NCI-H2107 treated with DMSO at 0.1 percent for 48 hours (cell line): Measurements from ENCODE around the gene GLIS2.
A peak's percentile ranks its signal among the peaks of the same experiment; 100 is the strongest.

Experiments used
- DNase-seq: peaks from one replicate; lab custom pipeline; 2025; ENCODE audit not compliant: unreplicated experiment; lab: John Stamatoyannopoulos, UW

The GLIS2 gene

GRCh38 chr16:4297480-4297879 lies 18.4 kb upstream of the GLIS2 start:
- DNase-seq, result no peak

DNA sequence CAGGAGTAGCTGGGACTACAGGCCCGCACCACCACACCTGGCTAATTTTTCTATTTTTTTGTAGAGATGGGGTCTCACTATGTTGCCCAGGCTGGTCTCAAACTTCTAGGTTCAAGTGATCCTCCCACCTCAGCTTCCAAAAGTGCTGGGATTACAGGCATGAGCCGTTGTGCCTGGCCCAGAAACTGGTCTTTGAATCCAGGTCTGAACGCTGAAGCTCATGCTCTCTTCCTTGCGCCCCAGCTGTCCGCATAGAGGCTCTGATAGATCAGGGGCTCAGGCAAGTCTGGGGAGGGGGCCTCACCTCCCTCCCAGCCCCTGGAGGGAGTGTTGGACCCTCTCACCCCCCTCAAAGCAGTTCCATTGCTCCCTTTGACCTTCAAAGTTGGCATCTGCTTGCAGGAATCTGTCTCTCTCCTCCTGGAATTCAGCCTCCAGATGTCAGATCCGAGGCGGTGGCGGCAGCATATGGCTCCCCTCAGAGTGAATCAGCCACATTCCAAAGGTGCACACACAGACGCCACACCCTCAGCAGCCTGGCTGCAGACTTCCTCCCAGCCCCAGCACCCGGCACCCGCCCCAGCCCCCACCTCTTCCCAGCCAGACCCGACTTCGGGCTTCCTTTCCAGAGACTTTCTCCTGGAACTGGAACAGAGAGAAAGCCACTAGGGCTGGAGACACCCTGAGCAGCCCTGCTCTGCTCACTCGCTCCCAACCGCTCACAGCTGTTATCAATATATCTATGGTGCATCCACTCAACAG lies 16.9 kb upstream of the GLIS2 start:
- DNase-seq, result no peak

GRCh38 chr16:4301177-4301576 lies 14.7 kb upstream of the GLIS2 start:
- DNase-seq, result no peak

- DNase-seq, result no peak
Measured at GRCh38 chr16:4301968-4302367, 13.9 kb upstream of the GLIS2 start.

- no peak for DNase-seq
Measured at GRCh38 chr16:4303973-4304372, 11.9 kb upstream of the GLIS2 start.

DNA sequence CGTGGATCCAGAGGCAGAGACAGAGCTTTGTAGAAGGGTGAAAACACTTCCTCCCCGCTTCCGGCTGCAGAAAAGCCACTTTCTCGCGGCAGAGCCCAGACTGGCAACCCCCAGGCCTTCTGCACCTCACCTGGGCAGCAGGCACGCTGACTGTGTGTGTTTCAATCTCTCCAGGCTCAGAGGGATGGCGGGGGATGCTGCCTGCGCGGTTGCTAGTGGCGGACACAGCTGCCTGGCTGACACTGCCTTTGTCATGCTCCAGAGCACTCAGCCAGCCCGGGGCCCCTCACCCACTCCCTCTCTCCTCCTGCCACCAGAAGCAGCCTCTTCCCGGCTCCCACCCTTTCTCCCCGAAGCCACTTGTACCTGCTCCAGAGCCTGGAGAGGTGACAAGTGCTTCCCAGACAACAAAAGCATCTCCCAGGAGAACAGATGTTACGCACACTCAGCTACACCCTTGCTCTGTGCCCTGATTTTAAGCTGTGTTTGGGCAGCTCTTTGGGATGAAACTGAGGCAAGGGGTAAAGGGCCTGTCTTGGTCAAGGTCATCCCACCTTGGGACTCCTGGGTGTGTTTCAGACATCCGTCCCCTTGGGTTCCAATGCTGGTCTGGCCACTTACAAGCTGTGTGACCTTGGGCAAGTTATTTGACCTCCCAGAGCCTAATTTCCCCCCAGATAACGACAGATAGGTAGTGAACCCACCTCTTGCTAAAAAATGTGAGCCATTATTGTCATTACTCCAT lies 9.2 kb upstream of the GLIS2 start:
- DNase-seq, result peak; percentile 87

GRCh38 chr16:4307215-4308037 lies 8.4 kb upstream of the GLIS2 start:
- peak; percentile 28 for DNase-seq

- no peak for DNase-seq
Measured at GRCh38 chr16:4309102-4309832, 6.6 kb upstream of the GLIS2 start.

DNA sequence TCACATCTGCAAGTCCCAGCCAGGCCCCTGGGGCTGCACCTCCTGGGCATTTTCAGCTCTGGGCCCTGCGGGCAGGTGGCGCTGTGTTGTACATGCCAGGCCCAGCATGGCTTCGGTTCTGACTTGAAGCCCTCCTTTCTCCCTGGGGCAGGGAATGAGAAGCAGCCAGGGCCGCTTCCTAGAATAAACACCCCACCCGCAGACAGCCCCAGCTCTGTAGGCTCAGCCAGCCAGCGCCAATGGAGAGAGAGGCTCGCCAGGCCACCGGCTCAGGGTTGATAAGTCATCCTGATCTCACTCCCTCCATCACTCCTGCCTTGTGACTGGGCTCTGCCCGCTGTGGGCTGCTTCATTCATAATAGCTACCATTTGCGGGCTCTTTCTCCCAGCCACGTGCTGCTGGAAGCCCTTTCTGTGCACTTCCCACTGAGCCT lies 6.0 kb upstream of the GLIS2 start:
- no peak for DNase-seq

- no peak for DNase-seq
Measured at GRCh38 chr16:4313563-4314531, 2.0 kb upstream of the GLIS2 start.

GRCh38 chr16:4314532-4315185 lies 1.2 kb upstream of the GLIS2 start:
- DNase-seq, result no peak

GRCh38 chr16:4316108-4316863 lies 419 bp downstream of the GLIS2 start:
- no peak for DNase-seq

DNA sequence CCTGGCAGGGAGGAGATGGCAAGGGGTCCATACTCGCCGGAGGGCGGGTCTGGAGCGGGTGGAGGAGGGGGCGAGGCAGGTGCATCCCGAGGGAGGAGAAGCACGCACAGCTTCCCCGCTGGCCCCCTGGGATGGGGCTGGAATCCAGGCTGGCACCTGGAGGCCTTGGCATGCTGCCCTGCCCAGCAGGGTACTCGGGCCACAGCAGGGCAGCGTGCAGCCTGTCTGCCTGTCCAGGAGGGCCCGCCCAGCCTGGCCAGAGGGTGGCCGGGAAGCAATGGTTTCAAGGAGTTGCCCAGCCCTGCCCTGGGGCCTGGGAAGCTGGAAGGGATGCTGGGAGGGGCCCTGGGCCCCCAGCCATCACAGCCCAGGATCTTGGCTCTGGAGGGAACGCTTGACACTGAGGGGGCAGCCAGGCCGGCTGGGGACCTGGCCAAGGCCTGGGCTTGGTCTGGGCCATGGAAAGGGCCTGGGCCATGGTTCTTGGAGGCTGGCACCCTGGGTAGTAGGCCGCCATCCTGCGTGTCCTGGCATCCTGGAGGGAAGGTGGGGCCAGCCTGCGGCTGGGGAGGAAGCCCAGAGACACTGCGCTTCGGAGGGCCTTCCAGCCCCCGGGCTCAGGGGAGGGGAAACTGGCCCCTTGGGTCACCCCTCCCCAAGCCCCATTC lies 1.1 kb downstream of the GLIS2 start:
- peak; percentile 17 for DNase-seq

- DNase-seq, result no peak
Measured at GRCh38 chr16:4317532-4318450, 1.9 kb downstream of the GLIS2 start.

DNA sequence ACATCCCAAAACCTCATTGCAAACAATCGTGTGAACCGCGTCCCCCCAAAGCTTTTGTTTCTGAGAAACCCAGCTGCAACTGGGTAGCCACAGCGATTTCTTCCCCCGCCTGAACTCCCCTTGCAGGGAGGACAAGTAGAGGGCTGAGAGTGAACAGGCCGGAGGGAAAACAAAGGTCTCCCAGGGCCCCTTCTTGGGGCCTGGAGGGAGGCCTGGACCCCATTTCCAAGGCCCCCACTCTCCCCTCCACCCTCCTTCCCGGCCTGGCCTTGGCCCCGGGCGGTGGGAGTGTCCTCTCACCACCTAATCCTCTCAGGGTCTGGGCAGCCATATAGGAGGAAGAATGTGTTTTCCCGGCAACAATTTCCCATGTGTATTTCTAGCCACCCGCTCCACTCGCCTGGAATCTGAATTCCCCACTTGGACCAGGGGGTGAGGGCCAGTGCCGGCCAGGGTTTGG lies 2.6 kb downstream of the GLIS2 start:
- no peak for DNase-seq

- DNase-seq, result no peak
Measured at GRCh38 chr16:4318967-4319366, 3.1 kb downstream of the GLIS2 start.
